Bronchial epithelial cell (primary cell): ENCODE data around the gene UNK. TPM values are rescaled to one million over a fixed set of nuclear protein-coding genes. Genes with fewer than 3 reads are reported as not detected.

Experiments used
- DNase-seq: peaks from one replicate; pipeline ENCODE4 v3.0.0-alpha.2; 2010; ENCODE audit warnings: low read depth
- FAIRE-seq: peaks from 2 replicates; lab custom pipeline; 2011; peaks lifted over from hg19 to GRCh38; lab: Jason Lieb, UNC
- H3K27me3 ChIP-seq: 2 replicates; pipeline ENCODE4 v1.5.1; 2011; ENCODE audit warnings: low read length; ENCODE audit not compliant: control insufficient read depth, insufficient read depth
- H3K36me3 ChIP-seq: 2 replicates; pipeline ENCODE4 v1.5.1; 2011; ENCODE audit warnings: low read length; ENCODE audit not compliant: control insufficient read depth, insufficient read depth
- H3K4me3 ChIP-seq: 2 replicates; pipeline ENCODE4 v1.5.1; 2011; ENCODE audit warnings: mild to moderate bottlenecking, low read depth, low read length, control low read depth
- CTCF ChIP-seq: IDR thresholded peaks from 2 replicates; pipeline ENCODE4 v1.5.1; 2011; ENCODE audit warnings: mild to moderate bottlenecking, moderate library complexity, low read length, control low read depth, inconsistent platforms; ENCODE audit not compliant: insufficient read depth, severe bottlenecking
- total RNA-seq: library from RNA; depleted of rRNA; stranded (reverse); fragments of >200 nt; gene quantifications from 2 replicates; pipeline ENCODE4 v1.2.1, GENCODE V29; 2014

The UNK gene
- total RNA-seq, 1 donor from 2014 or later: 10.8 TPM

GRCh38 chr17:75778861-75779249 is 5.8 kb upstream of the UNK start:
- H3K27me3 ChIP-seq: no peaks in the 10 kb centered on the region
- DNase-seq (no peak), FAIRE-seq (no peak)
- H3K4me3 ChIP-seq: peak overlapping the region; percentile 61
- TF ChIP-seq CTCF: peak; percentile 74
- peaks cover 5% of the 10 kb centered on the region for H3K36me3 ChIP-seq

- Histone ChIP-seq H3K36me3 (peaks cover 5% of the 10 kb centered on the region), H3K27me3 (no peaks in the 10 kb centered on the region), H3K4me3 (peak overlapping the region; percentile 61)
- peak; percentile 85 for FAIRE-seq
- peak; percentile 99 for DNase-seq
- no peak for TF ChIP-seq CTCF
Measured at GRCh38 chr17:75779250-75779986, 5.2 kb upstream of the UNK start.

- DNase-seq (no peak), FAIRE-seq (no peak)
- no peaks in the 10 kb centered on the region for H3K27me3 ChIP-seq
- H3K36me3 ChIP-seq: peaks cover 5% of the 10 kb centered on the region
- peak overlapping the region; percentile 61 for H3K4me3 ChIP-seq
- TF ChIP-seq CTCF: no peak
Measured at GRCh38 chr17:75779987-75780889, 4.4 kb upstream of the UNK start.

GRCh38 chr17:75783069-75783783 is 1.4 kb upstream of the UNK start:
- Histone ChIP-seq H3K4me3 (peak overlapping the region; percentile 4), H3K27me3 (no peaks in the 10 kb centered on the region), H3K36me3 (peaks cover 5% of the 10 kb centered on the region)
- FAIRE-seq: no peak
- TF ChIP-seq CTCF: peak; percentile 55
- DNase-seq: peak; percentile 87

- Histone ChIP-seq H3K27me3 (no peaks in the 10 kb centered on the region), H3K36me3 (peaks cover under 1% of the 10 kb centered on the region), H3K4me3 (peak overlapping the region; percentile 62)
- no peak for TF ChIP-seq CTCF
- no peak for FAIRE-seq
- no peak for DNase-seq
Measured at GRCh38 chr17:75783803-75784472, 668 bp upstream of the UNK start.
